HG03565 (cell line): ENCODE data around the gene NUAK1.

Experiments used
- ATAC-seq: cut with Tn5 transposase; IDR thresholded peaks from one replicate; pipeline ENCODE4 v1.9.1; 2021; ENCODE audit warnings: mild to moderate bottlenecking, moderate library complexity; ENCODE audit not compliant: unreplicated experiment

The NUAK1 gene

DNA sequence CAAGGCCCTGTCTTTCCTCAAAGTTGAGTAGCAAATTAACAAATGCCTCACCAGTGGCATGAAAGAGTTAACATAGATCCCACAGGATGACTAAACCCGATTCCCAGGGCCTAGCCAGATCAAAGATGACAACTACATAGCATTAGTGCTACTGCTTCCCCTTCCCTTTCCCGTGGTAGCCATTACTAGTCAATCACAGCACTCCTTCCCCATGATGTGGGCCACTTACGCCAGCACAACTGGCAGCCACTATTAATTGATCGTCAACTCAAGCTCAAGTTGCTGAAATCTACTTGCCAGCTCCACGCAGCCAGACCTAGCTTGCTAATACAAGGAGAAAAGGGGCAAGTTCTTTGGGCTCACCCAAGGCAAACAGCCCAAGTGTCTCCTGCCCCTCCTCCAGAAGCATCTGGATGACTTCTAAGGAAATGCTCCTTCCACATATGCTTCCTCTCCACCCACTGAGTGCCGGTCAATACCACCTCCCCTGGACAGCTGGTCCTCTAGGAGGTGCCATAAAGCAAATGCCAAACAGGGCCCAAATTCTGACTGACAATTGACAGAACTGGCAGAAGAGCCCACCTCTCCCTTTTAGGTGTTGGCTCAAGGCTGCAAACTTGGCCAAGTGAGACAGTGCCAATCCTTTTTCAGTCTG, 72.6 kb downstream of the NUAK1 start:
- no peak for ATAC-seq

DNA sequence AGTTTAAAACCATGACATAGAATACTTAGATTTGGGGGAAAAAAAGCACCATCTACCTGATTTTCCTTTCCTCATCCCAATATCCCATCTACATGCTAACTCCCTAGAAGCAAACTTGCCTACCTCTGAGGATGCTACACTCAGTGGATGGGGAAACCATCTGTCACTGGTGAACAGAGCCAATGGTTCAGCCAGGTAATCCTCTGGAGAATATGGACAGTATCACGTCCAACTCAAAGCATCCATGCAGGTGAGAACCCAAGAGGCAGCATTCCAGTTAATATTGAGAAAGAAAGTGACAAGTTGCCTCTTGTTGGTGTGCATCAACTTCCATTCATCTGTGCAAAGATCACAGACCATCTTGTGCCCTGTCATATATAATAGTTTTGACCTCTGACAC, 73.2 kb downstream of the NUAK1 start:
- no peak for ATAC-seq

DNA sequence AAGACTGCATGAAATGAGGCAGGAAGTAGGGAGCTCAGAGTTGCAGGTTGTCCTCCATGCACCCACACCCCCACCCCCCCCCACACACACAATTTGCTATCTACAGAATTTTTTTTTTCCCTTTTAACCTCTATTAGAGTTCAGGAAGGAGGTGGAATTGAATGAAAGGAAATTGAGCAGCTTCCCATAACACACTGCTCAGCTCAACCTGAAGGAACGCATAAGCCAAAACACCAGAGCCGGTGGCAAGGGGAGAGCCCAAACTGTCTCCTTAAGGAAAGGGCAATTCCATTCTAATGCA, 74.1 kb downstream of the NUAK1 start:
- no peak for ATAC-seq

DNA sequence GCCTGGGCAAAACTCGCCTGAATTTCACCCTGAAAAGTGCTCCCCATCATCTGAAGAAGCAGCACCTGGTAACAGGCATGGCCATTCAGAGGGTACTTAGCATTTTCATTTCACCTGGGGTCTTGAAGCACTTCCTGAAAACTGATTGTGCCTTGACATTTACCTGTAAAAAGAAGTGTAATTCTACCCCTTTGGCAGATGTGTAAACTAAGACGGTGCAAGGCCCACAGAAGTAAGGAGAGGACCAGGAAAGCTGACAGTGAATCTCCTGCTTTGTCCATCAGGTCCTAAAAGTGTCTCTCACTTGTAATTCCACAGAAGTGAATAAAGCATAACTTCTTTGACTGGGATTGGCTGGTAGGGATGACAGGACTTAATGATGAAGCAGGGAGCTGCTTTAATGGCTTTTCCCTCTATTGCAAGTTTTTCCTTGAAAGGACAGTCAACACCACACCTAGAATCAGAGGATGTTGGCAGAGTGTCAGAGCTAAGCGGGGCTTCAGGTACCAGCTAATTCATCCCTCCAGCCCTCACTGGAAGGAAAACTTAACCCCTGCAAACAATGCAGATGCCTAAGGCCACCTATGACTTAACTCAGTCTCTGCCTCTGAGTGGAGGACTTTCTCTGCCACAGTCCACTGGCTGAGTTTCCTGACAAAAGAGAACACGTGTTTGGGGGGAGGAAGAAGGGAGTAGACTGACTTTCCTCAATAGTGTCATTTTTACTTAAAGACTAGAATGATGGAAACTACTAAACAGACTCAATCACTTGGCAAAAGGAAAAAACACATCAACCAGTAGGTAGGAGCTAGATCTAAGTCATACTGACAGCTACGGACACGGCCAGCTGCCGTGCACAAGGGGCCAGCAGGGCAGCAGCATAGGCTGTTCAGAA, 74.7 kb downstream of the NUAK1 start:
- no peak for ATAC-seq

DNA sequence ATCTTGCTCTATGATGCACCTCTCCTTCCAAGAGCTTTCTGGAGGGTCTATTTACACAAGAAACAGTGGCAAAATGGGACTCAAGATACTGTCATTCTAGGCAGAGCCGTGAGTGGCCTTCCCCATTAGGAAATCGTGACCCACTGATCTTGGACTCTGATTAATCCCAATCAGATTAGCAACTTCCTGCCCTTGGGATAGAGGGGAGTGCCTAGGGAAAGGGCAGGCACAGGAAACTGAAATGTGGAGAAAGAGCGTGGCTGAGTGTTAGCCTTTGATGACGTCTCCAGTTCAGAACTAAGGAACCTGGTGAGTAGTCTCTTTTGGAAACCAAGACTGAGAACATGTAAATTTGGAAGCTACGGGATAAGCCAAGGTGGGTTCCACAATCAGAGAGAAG, 76.1 kb downstream of the NUAK1 start:
- ATAC-seq: no peak

DNA sequence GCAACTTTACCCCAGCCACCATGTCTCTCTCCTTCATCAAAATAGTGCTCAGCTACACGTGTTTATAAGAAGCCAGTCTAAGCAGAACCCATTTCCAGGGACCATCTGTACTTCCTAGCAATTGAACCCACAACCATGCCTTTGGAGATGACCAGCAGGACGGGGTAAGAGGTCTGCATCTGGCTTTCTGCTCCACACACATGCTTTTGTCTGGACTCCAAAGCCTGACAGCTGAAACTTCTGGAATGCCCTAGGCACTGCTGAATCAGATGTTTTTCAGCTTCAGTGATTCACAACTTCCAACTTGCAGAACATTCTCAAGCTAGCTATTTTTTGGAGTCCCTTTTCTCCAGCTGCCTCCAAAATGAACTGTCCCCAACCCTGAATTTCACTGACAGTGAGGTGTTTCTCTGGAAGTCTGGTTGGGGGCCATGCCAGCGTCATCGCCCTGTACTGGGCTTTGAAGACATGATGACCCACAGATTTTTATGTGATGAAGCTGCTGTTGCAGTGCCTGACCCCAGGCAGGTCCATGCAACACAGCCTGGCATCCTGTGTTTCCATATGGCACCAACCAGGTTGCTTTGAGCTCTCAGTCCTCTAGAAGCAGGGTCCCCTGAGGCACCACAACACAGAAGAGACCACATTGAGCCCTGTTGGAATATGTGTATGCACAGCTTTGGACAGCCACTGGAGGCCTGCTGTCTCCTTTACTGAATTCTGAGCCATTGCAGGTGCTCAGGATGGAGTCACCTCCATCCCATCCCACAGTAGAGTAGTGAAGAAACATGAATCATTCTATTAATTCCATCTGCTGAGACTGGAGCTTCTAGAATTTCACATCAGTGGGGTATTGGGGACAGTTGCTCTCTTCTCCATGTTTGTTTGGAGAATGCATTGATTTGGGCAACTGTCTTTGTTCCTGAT, 80.2 kb downstream of the NUAK1 start:
- no peak for ATAC-seq

DNA sequence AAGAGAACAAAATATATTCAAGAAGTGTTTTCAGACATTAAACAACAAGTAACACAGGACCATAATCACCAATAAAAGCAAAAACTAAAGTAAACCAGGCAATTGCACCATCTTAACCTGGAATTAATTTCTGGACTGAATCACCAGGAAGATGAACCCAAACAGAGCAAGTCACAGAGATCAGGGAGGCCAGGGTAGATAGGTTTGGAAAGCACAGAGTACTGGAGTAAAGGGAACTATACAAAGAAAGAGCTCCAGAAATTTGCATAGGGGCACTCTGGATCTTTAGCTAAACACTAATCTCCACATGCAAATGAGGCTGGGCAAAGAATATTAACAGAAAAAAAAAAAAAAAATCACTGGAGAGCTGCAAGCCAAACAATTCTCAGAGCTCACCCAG, 84.7 kb downstream of the NUAK1 start:
- ATAC-seq: no peak

DNA sequence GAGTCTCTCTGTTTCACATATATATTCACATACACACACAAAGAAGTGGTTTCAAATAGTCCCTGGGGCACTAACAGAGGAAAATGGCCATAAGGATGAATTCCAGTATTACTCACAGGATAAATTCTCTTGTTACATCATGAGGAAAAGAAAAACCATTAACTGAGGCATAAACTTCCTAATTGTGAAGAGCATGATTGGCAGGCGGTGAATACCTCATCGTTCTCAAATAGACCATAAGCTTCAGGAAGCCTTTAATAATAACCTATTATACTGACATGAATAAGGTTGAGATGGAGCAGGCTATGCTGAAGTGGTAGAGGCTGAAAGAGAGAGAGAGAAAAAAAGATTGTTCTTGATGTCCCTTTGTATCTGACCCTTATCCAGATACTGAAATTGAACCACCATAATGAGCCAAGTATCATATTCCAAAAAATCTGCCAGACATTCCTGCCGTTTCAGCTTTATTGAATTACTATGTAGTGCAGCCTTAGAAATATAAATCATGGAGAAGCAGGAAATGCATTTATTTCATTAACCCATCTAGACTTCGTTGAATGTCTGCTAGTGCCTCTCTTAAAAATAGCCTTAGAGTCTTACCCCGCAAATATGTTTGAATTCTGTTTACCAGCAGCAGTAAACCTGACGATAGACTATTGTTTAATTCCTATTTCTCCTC, 86.8 kb downstream of the NUAK1 start:
- ATAC-seq: no peak

DNA sequence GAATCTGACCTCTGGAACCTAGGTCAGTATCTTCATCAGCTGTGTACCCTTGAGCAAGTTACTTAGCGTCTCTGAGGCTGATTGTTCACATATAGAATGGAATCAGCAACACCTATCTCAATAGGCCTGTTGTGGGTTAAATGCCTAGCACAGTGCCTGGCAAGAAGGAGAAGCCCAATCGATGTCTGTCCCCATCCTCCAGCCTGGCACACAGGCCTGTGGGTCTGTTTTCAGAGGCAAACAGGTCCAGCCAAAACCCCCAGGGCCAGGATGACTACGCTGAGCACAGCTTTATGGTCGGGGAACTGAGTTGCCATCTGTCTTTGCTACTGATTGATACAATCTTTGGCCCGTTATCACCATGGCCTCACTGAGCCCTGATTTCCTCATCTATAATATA, 89.2 kb downstream of the NUAK1 start:
- ATAC-seq: no peak

DNA sequence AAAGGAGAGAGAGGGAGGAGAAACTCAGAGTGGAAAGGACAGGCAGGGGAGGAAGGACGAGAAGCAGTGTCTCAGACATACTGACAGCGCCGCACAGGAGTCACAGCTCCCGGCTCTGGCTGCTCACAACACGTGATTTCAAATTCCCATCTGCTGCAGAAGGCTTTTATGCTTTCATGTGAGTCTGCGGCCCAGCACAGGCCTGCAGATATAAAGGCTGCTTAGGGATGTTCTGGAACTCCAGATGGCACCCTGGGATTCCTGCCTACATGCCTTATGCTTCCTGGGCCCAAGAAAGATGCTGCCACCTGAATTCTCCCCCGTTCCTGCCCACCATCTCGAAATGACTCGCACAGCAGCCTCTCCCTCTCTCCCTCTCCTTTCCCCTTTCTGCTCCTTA, 89.6 kb downstream of the NUAK1 start:
- ATAC-seq: no peak

DNA sequence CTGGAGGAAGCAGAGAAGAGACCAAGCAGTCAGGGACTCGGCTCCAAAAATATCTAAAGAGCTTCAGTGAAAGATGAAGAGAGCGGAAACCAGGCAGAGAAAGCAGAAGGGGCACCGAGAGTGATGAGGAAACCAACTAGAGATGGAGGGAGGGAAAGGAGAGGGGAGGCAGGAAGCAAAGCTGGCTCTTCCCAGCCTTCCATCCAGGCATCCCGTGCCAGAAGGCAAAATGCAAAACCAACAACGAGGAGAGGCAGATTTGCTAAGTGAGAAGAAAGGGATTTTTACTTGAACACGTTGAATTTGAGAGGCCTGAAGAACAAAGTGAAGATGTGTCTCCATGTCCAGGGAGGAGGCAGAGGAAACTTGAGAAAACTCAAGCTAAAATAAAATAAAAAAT, 90.1 kb downstream of the NUAK1 start:
- ATAC-seq: no peak

DNA sequence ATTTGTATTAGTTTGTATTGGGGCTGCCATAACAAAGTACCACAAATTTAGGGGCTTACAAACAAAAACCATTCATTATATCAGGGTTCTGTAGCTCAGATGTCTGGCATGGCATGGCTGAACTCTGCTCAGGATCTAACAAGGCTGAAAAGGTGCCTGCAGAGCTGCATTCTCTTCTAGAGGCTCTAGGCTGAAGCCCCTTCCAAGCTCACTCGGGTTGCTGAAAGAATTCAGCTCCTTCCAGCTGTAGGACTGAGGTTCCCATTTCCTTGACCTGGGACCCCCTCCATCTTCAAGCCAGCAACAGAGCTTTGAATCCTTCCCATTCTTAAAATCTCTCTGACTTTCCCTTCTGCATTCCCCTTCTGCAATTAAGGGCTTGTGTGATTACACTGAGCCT, 90.7 kb downstream of the NUAK1 start:
- no peak for ATAC-seq

DNA sequence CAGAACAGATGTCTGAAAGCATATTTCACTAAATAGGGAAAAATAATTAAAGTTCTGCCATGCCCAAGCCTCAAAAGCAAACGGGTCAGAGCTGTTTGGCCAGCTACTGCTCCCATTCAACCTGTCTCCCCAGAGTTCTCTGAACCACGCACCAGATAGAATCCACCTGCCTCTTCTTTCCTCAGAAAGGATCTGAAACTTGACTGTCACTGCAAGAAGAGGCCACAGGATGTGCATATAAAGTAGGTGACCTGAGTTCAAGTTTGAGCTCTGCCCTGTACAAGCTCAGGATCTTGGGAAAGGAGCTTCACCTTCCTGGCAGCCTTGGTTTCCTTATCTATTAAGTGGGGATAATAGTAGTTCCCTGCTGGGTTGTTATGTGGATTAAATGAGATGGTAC, 91.8 kb downstream of the NUAK1 start:
- no peak for ATAC-seq

DNA sequence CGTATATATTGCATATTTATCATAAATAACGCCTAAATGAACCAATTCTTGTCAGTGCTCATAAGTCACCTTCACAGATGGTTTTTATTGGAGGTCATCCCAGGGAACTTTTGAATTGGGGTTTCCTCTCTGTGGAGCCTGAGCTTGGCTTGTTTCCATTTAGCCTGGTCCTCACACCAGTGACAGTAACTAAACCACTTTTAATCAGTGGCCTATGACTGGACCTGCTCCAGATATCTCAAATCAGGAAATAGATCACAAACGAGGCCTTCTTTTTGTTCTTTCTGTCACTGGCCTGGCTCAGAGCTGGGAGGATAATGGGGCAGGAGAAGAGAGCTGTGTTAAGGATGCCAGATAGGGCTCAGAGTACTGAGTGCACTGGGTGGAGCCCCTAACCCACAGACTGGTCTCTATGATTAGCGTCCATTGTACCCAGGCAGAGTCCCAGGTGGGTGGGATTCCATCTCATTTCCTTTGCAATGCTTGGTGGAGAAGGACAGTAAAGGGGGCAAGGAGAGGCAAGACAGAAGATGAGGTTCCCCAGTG, 92.4 kb downstream of the NUAK1 start:
- no peak for ATAC-seq

DNA sequence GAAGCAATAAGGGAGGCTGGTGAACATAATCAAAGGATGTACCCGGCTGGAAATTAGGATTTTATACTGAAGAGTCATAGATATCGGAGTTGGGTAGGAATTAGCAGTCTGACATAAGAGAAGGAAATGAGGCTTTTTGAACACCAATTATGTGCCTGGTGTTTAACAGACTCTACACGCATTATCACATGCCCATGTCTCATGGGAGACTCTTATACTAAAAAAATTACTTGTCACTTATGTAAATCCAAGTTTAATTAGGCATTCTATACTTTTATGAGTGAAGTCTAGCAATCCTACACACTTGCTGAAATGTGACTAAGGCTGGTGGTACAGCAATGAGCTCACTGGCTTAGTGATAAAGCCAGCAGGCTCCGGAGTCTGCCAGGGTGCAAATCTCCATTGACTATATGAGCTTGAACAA, 93.5 kb downstream of the NUAK1 start:
- no peak for ATAC-seq

DNA sequence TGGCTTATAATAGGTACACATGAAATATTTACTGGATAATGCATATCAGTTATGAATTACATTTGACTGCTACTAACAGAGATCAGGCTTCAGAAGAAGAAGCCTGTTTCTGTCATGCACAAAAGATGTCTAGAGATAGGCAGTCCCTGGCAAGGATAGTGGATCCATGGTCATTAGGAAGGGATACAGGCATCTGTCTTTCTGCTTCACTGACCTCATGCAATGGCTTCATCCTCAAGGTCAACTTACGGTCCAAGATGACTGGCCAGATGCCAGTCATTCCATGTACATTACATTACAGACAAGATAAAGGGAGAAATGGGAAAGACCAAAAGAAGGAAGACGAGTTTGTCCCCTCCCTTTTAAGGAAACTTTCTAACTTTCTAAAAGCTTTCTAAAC, 94.0 kb downstream of the NUAK1 start:
- no peak for ATAC-seq

DNA sequence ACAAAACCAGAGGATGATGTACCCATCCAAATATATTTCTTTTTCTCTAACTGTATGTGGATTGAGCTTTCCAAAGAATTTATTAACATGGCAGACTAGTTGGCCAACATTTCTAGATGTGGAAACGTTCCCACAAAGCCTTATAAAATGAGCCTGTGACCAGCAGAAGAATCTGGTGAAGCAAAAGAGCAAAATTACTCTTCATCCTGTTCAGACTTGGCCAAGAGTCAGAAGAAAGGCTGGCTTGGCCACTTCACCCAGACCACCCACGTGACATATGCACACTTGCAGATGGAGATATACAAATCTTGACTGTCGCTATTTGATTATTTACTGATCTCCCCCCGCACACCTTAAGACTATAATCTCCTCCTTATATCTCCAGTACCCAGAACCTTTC, 96.7 kb downstream of the NUAK1 start:
- no peak for ATAC-seq

DNA sequence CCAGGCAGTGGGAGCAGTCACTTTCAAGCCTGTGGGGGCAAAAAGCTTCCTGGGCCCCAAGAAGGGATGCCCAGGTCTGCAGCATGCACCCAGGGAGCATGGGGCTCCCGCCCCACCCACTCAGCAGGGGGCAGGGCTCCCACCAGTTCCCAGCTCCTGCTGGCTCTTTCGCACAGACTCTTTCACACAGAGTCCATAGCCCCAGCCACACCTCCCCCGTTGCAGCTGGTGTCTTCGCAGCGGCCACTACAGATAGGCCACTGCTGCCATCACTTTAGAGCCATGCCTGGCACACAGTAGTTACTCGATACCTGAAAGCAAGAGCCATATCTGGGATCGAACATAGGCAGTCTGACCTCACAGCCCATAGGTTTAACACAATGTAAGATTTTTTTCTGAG, 98.2 kb downstream of the NUAK1 start:
- ATAC-seq: no peak

DNA sequence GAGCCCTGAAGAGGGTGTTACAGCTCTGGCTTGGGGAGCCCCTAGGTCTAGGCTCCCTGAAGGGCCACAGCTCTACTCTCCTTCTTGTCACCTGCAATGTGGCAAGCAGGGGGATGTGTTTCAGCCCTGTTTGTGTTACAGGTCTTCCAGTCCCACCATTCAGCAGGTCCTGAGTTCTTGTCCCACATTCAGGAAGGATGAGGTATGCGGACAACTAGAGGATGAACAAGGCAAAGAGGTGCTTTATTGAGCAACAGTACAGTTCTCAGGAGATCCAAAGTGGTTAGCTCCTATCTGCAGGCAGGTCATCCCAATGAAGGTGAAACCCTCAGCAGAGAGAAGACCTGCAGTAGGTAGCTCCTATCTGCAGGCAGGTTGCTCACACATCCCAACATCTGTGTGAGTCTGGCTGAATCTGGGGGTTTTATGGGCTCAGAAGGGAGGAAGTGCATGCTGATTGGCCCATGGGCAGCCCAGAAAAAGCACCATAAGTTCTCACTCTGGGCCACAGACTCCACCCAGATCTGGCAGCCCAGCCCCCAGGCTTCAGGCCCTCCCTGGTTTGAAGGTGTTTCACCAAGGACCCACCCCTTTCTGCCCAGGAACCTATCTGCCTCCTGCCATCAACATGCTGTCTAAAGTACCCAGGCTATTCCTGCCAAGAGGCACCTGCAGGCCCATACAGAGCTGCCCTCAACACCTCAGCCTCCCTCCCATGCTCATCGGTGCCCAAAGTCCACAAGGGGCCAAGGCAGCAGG, 98.9 kb downstream of the NUAK1 start:
- no peak for ATAC-seq

DNA sequence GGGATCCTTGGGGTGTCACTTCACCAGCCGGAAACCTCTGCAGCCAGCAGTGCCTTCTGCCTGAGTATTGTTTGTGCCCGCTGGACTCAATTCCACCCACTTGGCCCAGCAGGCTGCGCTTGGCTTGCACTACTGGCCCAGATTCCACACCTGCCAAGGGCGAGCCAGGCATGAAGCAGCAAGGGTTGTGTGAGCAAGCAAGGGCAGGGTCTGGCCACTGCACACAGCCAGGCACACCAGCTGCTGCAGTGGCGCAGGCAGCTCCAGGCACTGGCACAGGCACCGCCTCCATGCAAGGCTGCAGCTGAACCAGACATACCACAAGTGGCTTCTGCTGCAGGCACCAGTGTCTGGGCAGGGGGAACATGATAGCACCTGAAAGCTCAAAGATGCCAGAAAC, 99.5 kb downstream of the NUAK1 start:
- no peak for ATAC-seq
